ENCODE measurements around the gene DAB1. TPM values are rescaled to one million over a fixed set of nuclear protein-coding genes. Genes with fewer than 3 reads are reported as not detected.

The DAB1 gene
- polyA plus RNA-seq, 12 donors = 1.7 to 8.2 (median 2.7) TPM; not detected in 1

DNA sequence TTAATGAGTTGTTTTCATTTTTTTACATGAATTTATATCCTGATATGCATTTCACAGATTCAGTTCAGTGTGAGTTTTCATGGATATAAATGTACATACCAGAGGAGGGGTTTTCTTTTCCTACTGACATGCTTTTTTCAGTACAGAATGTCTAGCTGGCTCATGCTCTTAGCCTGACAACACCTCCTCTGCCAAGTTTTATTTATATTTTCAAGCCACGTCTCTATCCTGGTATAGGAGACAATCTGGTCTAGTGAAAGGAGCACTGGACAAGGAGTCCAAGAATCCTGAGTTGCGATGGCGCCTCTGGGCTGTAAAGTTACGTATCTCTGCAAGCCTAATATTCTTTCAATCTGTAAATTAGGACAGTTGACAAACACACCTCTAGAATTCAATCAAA, 4.9 kb downstream of the DAB1 start:
- DNase-seq = no peak

DNA sequence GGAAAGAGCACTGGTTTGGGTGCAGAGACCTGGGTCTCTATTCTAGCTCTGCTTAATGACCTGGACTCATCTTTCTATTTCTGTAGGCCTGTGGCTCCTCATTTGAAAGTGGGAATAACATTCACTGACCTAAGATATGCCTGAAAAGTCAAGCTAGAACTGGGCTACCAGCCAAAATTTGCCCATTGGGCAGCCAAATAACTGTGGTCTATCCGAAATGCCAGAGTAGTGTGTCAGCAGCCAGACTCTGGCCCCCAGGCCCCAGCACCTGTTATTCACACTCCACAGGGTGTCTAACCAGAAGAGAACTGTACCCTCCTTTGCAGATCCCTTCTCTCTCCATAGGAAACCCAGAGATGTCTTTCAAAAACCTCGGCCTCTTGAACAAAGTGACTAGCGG, 12.6 kb downstream of the DAB1 start:
- DNase-seq = peak; percentile 6

DNA sequence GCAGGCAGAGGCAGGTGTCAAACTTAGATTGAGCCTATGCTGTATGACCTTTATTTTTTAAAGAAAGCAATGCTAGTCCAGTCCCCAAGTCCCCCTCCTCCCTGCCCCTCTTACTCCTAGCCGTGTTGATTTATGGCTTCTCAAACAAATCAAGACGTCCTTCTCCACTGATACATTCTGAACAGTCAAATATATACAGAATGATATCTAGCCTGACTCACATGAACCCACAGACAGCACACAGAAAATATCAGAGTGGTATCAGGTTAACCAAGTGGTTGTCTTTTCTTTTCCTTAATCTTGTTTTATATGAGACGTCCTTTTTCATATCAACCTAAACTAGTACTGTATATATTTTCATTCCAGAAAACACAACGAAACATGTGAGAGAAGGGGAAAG, 13.4 kb downstream of the DAB1 start:
- no peak for DNase-seq

DNA sequence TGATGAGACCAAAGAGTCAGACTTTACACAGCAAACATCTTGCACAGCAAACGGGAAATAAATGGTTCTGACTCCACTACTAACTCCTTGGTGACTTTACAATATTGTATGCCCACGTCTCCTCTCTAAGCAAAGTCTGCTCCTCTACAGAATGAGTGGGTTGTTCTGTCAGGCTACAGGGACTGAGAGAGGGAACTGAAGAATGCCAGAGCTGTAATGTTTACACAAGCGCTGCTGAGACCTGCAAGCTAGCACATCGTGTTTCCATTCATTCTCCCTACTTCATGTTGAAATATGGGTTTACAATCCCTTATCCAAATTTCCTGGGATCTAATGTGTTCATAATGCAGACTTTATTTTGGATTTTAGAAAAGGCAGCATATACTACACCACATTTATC, 15.9 kb downstream of the DAB1 start:
- no peak for DNase-seq

DNA sequence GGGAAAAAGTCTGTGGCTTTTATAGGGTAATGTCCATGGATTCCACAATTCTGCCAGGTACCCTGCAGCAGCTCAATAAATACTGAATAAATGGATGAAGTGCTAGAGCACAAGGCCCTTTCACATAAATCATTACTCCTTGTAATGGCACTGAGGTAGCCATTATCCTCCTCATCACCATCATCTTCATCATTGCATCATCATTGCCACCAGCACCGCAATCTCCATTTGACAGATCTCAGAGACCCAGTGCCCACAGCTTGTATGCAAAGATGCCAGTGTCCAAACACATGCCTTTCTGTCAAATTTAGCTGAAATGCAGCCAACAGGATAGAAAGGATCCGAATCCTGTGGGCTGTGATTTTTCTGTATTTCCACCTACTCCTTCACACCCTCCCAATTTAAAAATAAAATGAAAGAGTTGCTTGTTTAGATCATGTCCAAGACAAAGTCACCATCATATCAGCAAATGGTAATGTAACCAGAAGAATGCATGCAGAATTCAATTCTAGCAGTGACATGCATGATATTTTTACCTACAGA, 17.4 kb downstream of the DAB1 start:
- DNase-seq = no peak

DNA sequence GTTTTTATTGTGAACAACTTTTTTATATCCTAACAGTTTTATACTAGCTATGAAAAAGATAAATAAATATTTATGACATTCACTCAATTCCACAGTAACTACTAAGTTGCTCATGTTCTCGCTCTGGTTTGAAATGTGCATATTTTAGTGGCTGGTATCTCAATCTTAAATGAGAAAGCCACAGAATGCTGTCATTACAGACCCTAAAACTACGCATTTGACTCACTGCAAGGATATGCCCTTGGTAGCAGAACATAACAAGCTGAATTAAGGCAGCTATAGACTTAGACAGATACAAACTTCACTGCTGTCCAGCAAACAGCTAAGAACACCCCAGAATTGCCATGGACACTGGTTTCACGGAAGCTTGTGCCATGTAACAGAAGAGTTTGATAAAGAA, 19.0 kb downstream of the DAB1 start:
- no peak for DNase-seq

DNA sequence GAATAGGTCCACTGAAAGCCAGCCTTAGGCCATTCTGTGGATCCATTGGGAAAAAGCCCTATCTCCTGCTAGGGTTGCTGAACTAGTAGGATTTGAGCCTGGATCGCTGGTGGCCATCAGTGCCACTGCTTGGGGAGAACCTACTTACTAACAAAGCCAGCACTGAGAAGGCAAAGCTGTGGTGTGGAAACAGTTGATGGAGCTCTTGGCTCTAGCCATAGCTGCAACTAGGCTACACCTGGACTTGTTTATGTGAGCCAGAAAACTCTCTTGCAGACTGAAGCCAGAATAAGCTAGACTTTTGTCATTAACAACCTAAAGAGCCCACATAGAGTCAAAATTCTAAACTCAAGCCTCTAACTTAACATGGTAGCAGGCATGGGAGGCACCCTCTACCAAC, 20.7 kb downstream of the DAB1 start:
- DNase-seq = no peak

DNA sequence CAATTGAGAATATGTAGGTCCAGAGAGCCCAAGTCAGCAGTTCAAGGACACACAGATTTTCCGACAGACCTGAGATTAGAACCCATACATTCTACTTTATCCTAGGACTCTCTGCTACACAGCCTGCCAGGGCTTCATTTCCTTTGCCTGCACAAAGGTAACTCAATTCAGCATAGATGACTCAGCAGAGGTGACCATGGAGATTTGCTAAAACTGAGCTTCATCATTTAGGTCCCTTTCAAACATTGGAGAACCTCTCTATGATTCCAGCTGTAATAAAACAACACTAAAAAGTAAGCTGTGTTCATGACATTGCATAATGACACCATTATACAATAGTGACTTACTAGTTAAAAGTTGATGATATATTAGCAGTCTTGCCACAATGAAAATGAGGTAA, 22.2 kb downstream of the DAB1 start:
- DNase-seq = no peak

DNA sequence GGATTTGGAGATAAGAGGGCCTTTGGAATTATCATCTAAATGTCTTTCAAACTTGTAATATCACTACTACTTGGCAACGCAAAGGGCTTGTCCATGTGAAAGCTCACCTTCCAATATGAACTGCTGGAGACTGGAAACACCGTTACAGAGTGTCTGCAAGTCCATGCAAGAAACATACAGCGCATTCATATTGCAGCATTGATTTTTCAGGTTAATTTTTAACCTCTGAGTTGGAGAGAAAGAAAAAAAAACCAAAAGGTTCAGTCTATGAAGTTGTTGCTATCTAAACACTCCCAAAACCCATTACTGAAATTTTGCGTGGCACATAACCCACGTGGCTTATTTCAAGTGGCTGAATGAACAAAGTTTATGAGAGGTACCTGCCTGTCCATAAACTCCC, 23.8 kb downstream of the DAB1 start:
- DNase-seq = no peak

DNA sequence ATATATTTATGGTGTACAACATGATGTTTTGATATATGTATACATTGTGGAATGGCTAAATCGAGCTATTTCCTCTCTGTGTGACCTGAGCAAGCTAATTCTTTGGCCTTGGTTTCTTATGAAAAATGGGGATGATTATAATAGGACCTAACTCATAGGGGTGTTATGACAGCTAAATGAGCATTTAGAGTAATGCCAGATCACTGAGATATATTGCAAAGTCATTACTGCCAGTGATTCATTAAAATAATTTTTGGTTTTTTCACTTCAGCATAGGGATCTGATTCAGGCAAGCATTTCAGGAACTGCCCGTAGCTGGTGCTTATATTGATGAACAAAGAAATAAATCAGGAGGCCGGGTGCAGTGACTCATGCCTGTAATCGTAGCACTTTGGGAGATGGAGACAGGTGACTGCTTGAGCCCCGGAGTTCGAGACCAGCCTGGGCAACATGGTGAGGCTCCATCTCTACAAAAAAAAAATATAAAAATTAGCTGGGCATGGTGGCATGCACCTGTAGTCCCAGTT, 30.7 kb downstream of the DAB1 start:
- DNase-seq = no peak

DNA sequence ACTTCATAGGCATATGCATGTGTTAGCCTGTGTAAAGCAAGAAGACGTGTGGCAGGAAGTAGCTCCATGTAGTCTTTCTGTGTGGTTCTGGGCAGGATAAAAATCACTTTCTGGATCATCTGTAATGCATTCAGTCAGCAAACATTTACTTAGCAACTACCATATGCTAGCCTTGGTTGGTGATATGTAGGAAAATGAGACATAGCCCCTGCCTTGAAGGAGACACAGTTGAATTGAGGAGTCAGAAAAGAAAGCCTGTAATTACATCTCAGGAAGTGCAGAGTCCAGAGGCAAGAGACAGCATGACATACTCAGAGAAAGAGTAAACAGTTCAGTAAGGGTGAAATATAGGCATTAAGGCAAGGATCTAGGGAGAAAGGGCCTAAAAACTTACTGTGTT, 38.5 kb downstream of the DAB1 start:
- DNase-seq = no peak

DNA sequence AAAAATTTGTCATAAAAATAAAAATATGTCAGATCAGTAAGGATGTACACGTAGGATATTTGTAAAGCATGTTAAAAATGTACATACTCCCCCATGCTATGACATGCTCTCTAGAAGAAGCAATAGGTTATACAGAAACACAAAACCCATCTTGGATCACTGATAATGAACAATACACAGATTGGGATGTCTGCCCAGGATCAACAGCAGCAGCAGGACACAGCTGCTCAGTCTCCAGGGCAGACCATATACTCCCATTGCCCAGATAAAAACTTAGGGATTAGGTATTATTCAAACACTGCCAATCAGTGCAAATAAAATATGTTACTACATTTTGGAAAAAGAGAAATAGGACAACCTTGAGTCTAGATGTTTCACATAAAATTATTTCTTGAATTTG, 39.0 kb downstream of the DAB1 start:
- no peak for DNase-seq

DNA sequence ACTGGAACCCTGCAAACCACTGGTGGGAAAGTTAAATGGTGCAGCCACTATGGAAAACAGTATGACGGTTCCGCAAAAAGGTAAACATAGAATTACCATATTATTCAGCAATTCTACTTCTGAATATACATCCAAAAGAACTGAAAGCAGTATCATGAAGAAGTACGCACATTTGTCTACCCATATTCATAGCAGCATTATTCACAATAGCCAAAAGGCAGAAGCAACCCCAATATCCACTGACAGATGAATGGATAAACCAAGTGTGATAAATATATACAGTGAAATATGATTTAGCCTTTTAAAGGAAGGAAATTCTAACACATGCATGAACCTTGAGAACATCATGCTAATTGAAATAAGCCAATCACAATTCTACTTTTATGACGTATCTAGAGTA, 39.6 kb downstream of the DAB1 start:
- no peak for DNase-seq

DNA sequence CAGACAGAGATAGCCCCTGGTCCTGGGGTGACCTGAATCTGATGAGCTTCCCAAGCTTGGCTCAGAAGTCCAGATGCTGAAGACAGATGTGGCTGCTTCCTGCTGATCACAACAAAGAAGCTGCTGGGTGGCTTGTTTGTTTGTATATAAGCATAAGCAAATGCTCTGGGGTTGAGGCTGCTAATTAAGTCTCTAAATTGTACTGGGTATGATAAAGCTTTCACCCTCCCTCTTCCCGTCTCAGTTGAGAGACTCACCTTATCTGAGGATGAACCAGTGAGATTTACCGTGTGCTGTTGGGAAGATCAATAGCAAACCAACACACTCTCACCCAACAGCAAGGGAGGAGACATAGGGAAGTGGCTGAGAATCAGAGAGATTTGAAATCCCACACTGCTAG, 42.0 kb downstream of the DAB1 start:
- no peak for DNase-seq

DNA sequence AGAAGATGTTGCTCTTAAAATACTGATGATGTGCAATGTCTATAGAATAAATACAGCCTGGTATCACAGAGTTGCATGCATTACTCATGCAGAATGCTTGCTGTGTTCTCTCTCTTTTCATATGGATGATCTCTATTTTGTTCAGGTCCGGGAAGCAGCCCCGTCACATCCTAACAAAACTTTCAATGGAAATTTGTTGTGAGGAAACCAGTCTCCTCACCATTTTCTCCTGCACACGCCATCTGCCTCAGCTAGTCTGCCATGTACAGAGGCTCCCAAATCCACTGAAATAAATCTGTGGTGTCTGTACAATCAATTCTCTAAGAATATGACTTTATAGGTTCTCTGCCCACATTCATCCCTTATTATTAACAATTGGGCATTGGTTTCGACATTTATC, 42.4 kb downstream of the DAB1 start:
- DNase-seq = no peak

DNA sequence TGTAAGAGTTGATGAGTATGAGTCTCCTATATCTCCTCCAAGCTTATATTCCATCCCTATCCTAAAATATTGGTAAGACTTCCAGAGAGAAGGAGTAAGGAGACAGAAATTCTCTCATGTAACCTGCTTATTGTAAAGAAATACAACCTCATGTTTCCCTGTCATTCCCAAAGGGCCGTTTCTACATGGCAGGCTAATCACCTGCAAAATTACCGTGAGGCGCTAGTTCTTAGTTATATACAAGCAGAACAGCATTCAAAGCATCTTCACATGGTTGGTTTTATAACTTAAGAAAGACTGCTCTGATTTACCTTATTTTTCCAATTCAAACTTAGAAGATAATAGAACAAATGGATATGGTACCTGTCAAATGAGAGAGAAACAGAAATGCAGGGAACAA, 42.9 kb downstream of the DAB1 start:
- no peak for DNase-seq

DNA sequence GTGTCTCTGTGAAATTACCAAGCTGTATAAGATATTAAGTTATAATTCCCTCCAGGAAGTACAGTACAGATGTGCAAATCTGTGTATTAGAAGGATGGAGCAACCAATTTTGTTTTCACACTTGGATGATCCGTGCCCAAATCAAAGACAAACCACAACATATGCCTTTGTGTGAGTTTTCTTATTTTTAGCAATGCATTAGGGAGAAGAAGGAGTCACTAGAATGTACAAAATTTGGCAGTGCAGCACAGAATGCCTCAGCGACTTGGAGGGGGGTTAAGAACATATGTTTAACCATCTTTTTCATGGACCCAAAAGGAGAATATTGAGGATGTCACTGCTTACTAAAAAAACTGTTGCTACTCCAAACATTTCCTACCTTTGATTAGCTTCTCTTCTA, 45.3 kb downstream of the DAB1 start:
- DNase-seq = no peak

DNA sequence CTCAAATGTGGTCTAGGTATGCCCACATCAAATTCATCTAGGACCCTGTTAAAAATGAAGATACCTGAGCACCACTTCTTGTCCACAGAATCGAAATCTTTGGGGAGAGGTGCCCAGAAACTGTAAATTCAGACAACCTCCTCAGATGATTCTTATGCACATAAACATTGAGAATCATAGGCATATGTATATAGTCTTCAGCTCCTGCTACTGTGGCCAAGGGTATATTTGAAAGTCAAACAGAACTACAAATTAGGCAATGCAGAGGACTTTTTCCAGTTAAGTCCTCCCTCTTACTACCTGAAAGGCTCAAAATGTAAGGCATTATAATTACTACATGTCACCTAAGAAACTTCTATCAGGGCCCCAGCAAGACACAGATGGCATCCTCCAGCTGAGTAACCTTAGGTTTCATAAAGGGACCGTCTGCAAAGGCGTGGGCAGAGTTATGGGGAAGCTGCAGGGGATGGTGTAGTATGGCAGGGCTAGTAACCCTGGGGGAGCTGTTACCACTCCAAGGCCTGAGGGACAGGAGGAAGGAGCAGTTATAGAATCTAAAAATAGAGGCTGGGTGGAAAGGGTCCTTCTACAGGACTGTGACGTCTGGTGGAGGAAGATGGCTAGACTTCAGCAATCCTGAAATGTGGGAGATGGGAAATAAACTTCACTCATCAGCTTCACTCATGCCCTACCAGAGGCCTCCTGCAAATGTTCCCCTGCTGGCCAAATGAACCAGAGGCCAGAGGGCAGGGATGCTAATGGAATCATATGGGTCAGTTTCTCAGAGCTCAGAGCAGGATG, 46.3 kb downstream of the DAB1 start:
- no peak for DNase-seq

DNA sequence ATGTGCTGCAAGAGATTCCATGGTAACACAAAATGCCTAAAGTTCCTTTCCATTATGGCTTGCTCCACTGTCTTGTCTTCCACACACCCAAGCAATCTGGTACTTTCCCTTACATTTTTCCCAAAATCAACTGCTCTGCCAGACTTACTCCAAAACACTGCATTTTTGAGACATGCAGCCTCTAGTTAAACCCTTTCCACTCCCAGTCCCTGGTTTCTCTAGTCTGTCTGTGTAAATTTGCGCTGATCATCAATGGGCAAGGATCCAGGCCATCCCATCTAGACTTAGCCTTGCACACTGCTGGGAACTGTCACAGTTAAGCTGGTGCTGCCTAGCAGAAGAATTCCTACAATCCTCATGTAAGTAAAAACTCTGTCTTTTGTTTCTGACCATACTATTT, 47.8 kb downstream of the DAB1 start:
- no peak for DNase-seq

DNA sequence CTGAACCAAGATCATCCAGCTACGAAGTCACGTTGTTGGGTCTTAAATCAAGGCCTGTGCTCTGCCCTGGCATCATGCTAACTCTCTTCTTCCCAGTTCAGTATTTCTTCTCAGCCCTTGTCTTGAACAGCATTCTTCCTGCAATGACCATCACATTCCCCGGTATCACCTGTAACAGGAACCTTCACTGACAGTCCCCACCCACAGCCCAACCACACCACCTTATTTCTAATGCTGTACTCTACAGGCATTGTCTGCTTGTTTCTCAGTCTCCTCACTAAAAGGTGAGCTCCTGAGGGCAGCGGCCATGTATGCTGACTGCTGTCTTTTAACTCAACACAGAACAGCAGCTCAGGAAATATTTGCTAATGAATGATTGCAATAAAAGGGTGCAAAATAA, 54.0 kb downstream of the DAB1 start:
- DNase-seq = no peak

DNA sequence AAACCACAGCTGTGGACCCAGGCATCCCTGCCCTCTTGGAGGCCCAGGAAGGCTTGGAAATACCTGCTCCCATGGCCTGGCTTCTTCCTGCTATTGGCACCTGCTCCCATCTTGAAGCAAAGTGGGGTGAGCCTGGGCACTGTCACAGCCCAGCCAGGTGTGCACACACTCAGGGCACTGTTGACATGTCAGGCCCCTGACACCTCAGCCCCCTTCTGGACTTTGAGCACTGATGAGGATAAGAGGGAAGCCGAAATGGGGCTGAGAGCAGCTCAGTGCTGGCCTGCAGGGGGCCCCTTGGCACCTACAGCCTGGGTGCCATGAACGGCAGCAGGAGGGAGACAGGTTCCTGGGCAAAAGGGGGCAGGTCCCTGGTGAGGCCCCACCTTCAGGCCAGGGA, 55.9 kb downstream of the DAB1 start:
- DNase-seq = no peak

DNA sequence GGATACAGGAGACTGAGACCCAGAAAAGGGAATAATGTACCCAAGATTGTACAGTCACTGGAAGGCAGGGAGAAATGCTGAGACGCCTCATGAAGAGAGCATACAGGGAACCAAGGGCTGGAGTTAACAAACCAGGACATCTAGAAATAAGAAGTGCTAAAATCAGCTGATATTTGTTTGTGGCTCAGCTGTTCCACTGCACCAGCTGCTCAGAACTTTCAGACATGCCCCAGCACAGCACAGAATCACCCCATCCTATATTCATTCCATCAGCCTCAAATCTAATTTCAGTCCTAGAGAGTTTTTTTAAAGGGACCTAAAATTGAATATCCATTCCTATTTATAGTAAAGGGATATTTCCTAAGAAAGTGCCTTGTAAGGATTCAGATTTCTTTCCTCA, 60.2 kb downstream of the DAB1 start:
- DNase-seq = no peak

DNA sequence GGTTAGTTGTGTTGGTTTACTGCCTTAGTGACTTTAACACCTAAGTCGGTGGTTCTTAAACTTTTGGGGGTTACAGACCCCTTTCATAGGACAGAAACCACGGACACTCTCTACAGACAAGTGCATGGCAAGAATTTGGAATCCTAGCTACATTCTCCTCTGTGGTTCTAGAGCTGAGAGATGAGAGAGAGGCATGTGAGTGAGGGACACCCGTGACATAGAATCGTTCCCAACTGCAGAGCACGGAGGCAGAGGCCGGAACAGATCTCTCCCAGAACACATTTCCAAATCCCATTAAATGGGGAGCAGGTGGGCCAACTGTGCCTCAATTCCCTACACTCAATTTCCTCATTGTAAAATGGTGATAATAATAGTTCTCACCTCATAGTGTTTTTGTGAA, 60.7 kb downstream of the DAB1 start:
- DNase-seq = no peak

DNA sequence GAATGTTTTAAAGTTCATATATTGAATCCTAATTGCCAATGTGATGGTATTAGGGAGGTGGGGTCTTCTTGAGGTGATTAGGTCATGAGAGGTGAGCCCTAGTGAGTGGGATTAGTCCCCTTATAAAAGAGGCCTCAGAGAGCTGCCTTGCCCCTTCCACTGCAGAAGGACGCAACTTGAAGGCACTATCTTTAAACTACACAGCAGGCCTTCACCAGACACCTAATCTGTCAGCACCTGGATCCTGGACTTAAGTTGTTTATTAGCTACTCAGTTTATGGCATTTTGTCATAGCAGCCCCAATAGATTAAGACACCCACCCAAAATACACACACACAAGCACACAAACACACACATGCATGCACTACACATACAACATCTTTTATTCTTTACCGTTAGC, 61.4 kb downstream of the DAB1 start:
- DNase-seq = no peak

All from muscle of arm (tissue), 12 donors.